ENCODE results near the gene TFCP2.
"Not testable (repeated sequence)": the region's sequence is repeated elsewhere in the genome, so short reads cannot be mapped to it uniquely, and the experiment has no call there.

The TFCP2 gene

DNA sequence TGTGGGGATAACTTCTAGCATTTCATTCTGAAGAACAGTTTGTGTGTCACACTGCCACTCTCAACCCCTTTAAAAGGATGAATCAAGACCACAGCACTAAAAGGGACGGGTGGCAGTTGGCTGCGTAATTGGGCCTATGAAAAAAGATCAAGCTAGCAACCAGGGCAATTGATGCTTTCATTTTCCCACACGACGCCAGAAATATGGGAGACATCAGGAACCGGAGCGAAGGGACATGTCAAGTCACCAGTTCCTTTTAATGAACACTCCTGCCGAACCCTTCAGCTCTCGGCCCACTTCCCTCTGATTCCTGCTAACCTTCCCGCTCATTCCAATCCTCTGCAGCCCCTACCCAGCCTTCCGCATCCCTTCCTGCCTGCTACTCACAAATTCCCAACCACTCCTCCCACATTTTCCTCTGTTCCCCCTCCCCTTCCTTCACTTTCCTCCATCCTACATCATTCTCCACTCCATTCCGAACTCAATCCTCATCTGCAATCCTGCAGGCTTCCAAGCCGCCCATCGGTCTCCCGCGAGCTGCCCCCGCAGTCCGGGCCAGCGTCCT, 90.3 kb downstream of the TFCP2 start:
- no peak for DNase-seq (ENCODE audit: low read depth)

DNA sequence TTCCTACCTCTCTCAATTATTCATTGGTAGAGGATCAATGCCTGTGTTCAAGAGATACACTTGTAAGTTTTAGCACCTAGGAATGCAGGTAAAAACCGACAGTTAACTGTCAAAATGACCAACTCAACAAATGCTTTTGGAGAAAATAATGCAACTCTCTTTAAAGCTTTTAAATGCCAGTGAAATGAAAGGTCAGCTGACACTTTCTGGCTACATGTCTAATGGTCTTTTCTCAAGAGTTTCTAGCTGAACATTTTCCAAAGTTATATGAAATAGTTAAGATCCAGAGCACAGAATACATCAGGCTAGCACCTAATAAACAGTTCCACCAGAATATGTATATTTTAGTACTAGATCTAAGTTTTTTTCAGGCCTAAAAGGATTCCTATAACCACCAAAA, 91.5 kb downstream of the TFCP2 start:
- DNase-seq (ENCODE audit: low read depth): no peak

DNA sequence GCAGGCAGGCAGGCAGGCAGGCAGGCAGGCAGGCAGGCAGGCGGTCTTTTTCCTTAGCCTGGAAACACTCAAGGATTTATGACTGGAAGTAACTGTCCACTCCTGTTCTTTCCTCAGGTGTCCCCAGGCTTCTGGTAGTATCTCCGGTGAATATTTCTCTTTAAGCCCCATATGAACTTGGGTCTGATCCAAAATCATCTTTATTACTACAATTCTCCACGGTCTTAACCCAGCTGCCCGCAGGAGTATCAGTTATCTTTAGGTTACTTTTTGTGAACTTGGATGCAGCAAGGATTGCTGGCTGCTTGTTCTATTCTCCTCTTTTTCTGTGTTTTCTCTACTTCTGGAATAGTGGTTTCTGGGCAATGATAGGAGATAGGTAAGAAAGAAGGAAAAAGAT, 92.8 kb downstream of the TFCP2 start:
- DNase-seq (ENCODE audit: low read depth): no peak

DNA sequence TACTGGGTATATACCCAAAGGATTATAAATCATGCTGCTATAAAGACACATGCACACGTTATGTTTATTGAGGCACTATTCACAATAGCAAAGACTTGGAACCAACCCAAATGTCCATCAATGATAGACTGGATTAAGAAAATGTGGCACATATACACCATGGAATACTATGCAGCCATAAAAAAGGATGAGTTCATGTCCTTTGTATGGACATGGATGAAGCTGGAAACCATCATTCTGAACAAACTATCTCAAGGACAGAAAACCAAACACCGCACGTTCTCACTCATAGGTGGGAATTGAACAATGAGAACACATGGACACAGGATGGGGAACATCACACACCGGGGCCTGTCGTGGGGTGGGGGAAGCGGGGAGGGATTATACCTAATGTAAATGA, 94.1 kb downstream of the TFCP2 start:
- not testable (repeated sequence) for DNase-seq (ENCODE audit: low read depth)

DNA sequence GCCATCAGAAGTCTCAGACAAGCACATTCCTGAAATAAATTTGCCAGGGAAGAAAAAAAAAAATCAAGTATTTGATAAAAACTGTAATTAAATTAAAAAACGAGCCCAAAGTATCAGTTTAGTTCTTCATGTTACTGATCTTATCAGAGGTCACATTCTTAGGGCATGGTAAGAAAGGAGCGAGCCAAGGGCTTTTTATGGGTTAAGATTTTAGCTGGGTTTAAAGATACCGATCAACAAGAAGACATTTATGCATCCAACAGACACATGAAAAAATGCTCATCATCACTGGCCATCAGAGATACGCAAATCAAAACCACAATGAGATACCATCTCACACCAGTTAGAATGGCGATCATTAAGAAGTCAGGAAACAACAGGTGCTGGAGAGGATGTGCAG, 94.6 kb downstream of the TFCP2 start:
- DNase-seq (ENCODE audit: low read depth): not testable (repeated sequence)

DNA sequence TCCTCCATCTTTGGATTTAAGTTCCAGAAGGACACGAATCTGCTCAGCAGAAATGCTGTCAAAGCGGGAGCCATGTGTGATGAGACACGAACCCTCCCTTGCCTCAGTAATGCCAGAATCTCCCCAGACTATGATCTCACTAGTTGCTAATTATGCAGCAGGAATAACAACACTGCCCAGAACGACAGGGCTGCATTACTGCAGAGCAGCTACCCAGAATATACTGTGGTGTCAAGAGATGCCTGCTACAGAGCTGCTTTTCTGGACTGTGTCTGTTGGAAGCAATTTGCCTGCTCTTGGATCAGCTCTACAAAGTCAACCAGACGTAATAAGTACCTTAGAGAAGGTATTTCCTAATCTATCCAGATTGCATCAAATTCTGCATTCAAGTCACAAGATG, 95.0 kb downstream of the TFCP2 start:
- no peak for DNase-seq (ENCODE audit: low read depth)

DNA sequence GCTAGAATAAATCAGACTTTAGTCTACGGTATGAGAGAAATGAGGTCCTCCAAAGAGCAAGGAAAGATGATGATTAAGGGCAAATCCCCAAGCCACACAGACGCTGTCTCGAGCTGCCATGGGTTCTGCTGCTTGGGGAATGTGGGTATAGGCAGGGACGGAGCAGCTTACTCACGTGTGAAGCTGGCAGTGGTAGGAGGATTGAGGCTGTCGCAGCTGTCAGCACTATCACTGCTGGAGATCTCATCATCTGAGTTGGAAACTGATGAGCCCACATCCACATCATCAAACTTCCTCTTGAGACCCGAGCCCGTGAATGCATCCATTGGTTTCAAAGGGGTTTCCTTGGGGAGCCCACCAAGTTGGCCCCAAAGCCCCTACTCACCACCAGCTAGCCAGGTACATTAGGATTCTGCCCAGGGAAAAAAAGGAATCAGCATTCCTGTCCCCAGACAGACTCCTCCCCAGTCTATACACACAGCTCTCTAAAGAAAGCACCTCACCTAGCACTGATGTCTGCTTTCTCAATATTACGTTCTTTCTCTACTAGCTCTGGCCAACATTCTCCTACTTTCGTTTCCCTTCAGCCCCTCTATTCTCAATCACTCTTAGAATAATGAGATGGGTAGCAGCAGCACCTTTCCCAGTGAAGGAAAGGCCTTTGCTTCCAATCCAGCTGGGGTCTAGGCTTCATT, 96.6 kb downstream of the TFCP2 start:
- DNase-seq (ENCODE audit: low read depth): no peak

DNA sequence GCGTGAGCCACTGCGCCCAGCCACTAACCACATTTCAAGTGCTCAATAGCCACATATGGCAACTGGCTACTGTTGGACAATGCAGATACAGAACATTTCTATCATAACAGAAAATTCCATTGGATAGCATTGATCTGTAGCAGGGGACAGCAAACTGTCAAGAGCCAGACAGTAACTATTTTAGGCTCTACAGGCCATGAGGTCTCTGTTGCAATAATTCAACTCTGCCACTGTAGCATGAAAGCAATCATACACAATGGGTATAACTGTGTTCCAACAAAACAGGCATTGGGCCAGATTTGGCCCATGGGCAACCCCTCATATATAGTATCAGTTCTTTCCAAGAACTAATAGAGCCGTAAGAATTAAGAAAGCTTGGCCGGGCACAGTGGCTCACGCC, 97.5 kb downstream of the TFCP2 start:
- no peak for DNase-seq (ENCODE audit: low read depth)

DNA sequence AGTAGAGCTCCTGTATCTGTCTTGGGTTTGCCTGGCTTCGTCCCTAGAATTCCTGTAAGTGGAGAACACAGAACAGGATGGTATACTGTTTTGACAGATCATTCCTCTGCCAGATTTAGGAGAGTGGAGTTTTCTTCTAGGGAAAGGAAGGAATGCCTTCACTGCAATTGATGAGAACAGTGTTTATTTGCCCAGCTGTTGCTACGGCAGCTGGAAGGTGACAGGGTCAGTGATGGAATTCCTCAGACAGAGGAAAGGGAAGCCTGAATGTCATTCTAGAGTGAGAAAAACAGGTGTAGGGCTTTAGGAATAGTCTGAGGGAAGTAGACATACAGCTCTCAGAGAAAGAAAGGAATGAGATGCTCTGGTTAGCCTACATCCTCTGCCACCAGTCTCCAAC, 101.3 kb downstream of the TFCP2 start:
- no peak for DNase-seq (ENCODE audit: low read depth)

DNA sequence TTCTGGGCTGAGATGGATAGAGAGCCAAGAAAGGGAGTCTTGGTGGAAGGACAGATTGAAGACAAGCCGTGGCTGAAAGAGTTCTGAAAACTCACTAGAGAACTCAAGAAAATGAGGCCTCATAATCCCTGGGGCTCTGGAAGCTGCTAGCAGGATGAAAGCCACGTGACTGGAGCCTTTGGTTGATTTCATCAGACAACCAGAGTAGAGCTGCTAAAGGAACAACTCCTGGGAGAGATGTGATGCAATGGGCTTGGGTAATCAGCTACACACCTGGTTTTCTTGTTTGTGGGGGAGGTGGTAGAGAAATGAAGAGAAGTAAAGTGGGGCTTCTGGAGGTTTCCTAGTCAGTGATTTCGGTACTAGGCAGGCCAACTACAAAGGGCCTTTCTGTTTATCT, 102.9 kb downstream of the TFCP2 start:
- no peak for DNase-seq (ENCODE audit: low read depth)

DNA sequence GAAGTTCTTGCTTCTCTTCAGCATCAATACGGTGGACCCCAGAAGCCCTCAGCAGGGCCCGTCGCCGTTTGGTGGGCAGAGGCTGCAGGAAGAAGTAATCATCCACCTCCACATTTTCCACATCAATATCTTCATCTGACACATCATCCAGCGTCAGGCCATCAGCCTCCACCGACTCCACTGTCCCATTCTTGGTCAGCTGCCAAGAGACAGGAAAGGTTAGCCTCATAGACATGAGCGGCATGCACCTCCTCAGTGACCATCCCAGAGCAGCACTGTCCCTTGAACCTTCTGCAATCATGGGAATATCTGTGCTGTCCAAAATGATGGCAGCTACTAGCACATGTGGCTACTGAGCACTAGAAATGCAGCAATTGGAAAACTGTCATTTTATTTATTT, 105.2 kb downstream of the TFCP2 start:
- DNase-seq (ENCODE audit: low read depth): no peak

DNA sequence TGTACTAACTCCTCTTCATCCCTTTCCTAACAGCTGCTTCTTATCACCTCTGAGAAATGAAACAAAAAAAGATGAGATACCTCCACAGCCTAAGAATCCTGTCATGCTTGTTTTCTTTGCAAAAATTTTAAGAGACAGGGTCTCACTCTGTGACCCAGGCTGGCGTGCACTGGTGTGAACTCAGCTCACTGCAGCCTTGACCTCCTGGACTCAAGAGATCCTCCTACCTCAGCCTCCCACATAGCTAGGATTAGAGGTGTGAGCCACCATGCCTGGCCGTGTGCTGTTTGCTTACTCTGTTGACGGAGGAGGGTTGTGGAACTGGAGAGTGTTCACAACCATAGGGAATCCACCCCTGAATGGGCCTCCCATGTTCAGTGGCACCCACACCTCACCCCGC, 105.7 kb downstream of the TFCP2 start:
- DNase-seq (ENCODE audit: low read depth): no peak

DNA sequence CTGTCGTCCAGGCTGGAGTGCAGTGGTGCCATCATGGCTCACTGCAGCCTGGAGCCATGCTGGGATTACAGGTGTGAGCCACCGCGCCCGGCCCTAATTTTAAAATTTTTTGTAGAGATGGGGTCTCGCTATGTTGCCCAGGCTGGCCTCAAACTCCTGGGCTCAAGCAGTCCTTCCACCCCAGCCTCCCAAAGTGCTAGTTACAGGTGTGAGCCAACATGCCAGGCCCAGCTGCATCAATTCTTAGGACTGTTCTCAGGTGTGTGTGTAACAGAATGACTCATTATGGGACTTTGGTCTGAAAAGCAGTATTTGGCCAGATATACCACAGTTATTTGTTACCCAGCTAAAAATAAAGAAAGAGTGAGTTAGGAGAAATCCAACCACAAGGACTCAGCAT, 107.4 kb downstream of the TFCP2 start:
- no peak for DNase-seq (ENCODE audit: low read depth)

DNA sequence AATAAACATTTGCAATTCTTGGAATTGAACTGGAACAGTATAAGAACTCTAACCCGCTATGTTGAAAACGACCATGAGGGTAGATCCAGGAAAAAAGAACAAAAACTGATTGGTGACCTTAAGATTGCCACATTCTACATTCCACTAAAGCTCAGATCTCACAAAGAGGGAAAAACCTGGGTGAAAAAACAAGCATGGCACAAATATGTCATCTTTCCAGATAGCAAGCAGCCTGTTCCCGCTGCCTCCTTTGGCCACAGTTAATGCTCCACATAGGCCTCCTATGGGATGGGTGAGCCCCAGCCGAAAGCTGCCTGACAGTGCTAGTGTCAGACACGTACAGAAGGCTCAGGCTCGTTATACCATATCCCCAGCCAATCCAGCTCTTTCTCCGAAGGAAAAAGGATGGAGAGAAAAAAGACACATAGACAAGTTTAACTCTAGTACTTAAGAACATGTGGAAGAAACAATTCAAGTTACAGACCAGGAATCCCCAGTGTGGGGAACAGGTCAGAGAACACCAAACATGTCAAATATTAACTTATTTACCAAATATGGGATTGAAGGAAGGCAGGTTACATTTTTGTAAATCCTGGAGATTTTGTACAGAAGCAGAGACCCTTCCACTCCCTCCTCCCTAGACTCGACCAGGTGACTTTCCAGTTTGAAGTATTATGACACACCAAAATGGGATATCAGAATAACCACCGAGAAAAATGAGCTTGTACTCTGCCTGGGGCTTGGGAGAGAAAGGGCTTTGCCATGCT, 110.1 kb downstream of the TFCP2 start:
- no peak for DNase-seq (ENCODE audit: low read depth)

DNA sequence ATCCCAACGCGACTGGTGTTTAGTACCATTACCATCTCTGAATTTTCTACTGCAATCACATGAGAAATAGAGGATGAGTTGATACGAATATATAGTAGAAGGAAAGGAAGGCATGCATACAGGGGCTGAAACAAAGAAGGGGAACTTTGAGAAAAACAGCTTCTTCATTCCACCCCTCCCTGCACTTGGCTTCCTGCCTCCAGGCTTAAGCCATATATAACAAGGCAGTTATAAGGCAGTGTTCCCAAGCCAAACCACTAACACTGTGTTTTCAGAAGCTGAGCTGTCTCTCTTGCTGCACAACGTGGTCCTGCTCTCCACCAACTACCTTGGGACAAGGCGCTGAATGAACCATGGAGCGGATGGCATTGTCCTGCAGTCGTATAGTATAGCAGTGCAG, 113.8 kb downstream of the TFCP2 start:
- no peak for DNase-seq (ENCODE audit: low read depth)

DNA sequence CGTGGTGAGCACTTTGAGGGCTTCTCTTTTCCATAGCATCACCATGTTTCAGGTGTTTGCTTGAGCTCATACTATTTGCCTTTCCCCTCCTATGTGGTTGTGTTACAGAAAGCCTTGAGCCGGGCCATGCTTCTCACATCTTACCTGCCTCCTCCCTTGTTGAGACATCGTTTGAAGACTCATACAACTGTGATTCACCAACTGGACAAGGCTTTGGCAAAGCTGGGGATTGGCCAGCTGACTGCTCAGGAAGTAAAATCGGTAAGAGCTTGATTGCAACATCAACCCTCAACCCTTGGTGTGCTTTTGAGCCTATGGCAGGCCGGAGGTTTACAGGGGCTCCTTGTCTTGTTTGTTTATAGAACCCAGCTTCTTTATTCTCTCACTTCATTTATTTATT, 116.7 kb downstream of the TFCP2 start:
- DNase-seq (ENCODE audit: low read depth): no peak

DNA sequence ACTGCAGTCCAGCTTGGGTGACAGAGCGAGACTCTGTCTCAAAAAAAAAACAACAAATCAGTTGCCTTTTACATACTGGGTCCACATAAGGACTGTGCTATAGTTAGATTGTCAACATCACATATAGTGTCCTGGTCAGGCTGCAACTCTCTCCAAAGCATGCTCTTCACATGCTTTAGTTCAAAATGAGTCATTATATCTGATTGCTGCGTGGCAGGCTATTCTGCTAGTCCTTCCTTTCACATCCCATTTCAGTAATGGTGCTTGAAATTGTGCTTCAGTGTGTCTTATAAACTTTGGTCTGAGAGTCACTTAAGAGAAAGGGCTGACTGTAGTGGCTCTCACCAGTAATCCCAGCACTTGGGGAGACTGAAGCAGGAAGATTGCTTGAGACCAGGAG, 117.9 kb downstream of the TFCP2 start:
- no peak for DNase-seq (ENCODE audit: low read depth)

DNA sequence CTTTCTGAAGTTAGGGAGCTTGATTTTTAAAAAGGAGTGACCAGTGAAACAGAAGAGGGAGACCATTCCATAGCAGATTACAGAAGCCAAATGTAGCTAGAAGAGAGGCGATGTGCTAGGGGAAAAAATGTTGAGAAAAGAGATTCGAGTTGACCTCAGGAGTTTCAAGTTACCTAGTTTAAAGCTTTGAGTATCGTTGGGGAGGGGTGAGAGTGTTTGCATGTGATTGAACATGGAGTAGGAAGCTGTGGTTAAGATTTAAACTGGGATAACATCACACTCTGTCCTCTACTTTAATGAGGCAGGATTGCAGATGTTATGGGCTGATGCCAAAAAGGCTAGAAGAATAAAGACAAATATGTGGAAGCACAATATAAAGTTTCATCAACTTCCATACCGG, 121.1 kb downstream of the TFCP2 start:
- DNase-seq (ENCODE audit: low read depth): no peak

DNA sequence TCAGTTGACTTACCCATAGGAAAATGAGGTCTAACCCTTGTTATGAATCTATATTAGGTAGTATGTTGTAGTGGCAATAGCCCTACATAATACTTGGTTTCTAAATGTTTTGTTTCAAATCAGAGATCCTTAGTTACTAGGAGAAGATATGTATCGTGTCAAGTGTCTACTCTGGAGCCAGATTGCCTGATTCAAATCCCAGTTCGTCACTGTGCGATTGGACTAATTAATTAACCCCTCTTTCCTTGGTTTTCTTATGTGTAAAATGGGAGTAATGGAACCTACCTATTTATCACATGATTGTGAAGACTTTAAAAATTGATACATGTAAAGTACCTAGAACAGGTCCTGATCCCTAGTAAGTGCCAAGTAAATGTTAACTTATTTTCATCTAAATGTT, 123.4 kb downstream of the TFCP2 start:
- no peak for DNase-seq (ENCODE audit: low read depth)

DNA sequence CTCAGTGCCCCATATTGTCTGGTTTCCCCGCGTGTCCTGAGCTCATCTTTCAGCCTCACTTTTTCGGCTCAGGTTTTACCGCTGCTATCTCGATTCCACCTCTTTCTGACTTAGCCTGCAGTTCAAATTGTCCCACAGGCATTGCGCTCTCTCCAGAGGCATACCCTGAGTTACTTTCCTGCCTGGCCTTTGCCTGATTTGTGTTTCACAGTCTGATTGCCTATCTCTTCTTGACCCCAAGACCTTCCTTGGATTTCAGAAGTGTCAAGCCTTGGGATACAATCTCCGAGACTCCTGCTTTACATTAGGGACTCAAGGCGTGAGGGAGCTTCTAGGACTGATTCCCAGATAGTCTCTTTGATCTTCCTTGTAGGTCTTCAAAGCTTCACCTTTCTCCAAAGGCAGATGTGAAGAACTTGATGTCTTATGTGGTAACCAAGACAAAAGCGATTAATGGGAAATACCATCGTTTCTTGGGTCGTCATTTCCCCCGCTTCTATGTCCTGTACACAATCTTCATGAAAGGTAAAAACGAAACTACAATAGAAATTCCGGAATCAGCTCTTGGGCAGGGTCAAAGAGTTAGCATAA, 124.2 kb downstream of the TFCP2 start:
- no peak for DNase-seq (ENCODE audit: low read depth)

DNA sequence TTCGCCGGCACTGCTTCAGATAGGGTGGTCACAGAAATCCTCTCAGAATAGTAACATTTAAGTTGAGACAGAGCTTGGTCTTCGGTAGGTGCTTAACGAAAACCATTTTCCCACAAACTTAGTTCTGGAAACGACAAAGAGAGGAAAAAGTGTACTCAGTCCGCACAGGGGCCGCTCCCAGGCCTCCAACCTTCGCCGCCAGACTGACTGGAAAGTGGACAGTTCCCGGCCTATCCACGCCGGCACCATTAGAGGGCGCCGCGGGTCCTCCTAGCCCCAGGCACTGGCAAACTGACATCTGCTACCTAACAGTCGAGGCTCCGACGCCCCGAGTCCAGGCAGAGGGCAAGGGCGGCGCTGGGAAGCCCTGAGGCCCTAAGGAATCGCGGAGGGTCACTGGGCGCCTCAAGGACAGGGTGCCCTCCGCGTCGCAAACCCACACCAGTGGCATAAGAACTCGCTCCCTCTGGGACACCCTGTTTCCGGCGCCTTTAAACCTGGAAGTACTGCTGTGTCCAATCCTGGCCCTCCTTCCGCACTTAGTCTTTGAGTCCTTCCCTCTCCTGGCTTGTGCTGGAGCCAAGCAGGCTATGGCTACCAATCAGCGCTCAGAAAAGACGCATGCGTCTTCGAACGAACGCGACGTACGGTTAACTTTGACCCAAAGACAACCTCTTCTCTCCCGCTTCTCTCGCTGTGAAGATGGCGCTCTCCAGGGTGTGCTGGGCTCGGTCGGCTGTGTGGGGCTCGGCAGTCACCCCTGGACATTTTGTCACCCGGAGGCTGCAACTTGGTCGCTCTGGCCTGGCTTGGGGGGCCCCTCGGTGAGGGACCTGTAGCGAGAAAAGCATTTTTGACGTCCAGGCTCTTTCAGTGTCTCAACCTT, 125.0 kb downstream of the TFCP2 start, which contains the start of gene LETMD1:
LETMD1 (plus strand) TSS at position 673 of the 886 bp plus-strand sequence; CDS start at position 703, 30 bp downstream.
- DNase-seq (ENCODE audit: low read depth): peak; percentile 82
